IMR-90 (cell line): ENCODE data around the gene C16orf86. TPM values are rescaled to one million over a fixed set of nuclear protein-coding genes. Genes with fewer than 3 reads are reported as not detected.

Source experiments
- ATAC-seq: fragments of 200-7000 bp; cut with Tn5 transposase; 2 replicates; pipeline ENCODE4 v1.9.1; 2020; ENCODE audit warnings: low read depth, mild to moderate bottlenecking, moderate library complexity
- BruUV-seq: library from RNA; stranded (reverse); fragments of 400-500 nt; replicated peaks from 2 replicates; lab custom pipeline; 2021; lab: Mats Ljungman, UMichigan
- CTCF ChIA-PET: fragments of 300-600 bp; formaldehyde crosslinking; extraction: SDS; loops from one replicate; lab custom pipeline; 2021; ENCODE audit warnings: antibody characterized with exemption; lab: Yijun Ruan, JAX
- POLR2A ChIA-PET: fragments of 300-600 bp; sonication (Branson Sonifier 250); formaldehyde crosslinking; loops from one replicate; lab custom pipeline; 2022; ENCODE audit warnings: antibody characterized with exemption; ENCODE audit not compliant: unreplicated experiment; lab: Charles Lee
- DNase-seq: peaks from one replicate; pipeline ENCODE4 v3.0.0; 2013
- H2AFZ ChIP-seq: replicated peaks from 2 replicates; pipeline ENCODE3; 2013; ENCODE audit warnings: low read length, mild to moderate bottlenecking; ENCODE audit not compliant: poor library complexity
- H2AK5ac ChIP-seq: 2 replicates; pipeline ENCODE4 v1.6.1; 2013; ENCODE audit warnings: low read depth, low read length, inconsistent platforms
- H2AK9ac ChIP-seq: replicated peaks from 2 replicates; pipeline ENCODE3; 2013; ENCODE audit warnings: mild to moderate bottlenecking, low read depth, low read length, moderate library complexity; ENCODE audit not compliant: poor library complexity
- H2BK120ac ChIP-seq: 2 replicates; pipeline ENCODE4 v1.6.1; 2013; ENCODE audit warnings: low read depth, low read length, inconsistent platforms
- H2BK15ac ChIP-seq: 3 replicates; pipeline ENCODE4 v1.6.1; 2013; ENCODE audit warnings: low read depth, low read length, inconsistent platforms
- H2BK20ac ChIP-seq: 2 replicates; pipeline ENCODE4 v1.6.1; 2013; ENCODE audit warnings: low read depth, mild to moderate bottlenecking, inconsistent platforms, low read length, moderate library complexity
- H2BK5ac ChIP-seq: 2 replicates; pipeline ENCODE4 v1.6.1; 2013; ENCODE audit warnings: mild to moderate bottlenecking, low read depth, low read length, inconsistent platforms; ENCODE audit not compliant: poor library complexity, severe bottlenecking
- H3K14ac ChIP-seq: replicated peaks from 2 replicates; pipeline ENCODE4 v1.6.1; 2013; ENCODE audit warnings: low read depth, low read length, inconsistent platforms
- H3K18ac ChIP-seq: 2 replicates; pipeline ENCODE4 v1.6.1; 2013; ENCODE audit warnings: low read depth, low read length, control low read depth
- H3K23ac ChIP-seq: 2 replicates; pipeline ENCODE4 v1.6.1; 2013; ENCODE audit warnings: low read depth, low read length, inconsistent platforms
- H3K27ac ChIP-seq: 2 replicates; pipeline ENCODE4 v1.5.1; 2013; ENCODE audit warnings: mild to moderate bottlenecking, control low read depth, low read length; ENCODE audit not compliant: insufficient read depth
- H3K27me3 ChIP-seq: 2 replicates; pipeline ENCODE4 v1.6.1; 2013; ENCODE audit warnings: low read length; ENCODE audit not compliant: control insufficient read depth, insufficient read depth
- H3K36me3 ChIP-seq: 2 replicates; pipeline ENCODE4 v1.6.1; 2013; ENCODE audit warnings: low read length, mixed read lengths; ENCODE audit not compliant: control insufficient read depth, insufficient read depth
- H3K4ac ChIP-seq: 2 replicates; pipeline ENCODE4 v1.6.1; 2013; ENCODE audit warnings: low read depth, low read length, inconsistent platforms
- H3K4me1 ChIP-seq: 2 replicates; pipeline ENCODE4 v1.6.1; 2013; ENCODE audit warnings: low read length, mixed read lengths; ENCODE audit not compliant: control insufficient read depth, insufficient read depth
- H3K4me2 ChIP-seq: 2 replicates; pipeline ENCODE4 v1.6.1; 2013; ENCODE audit warnings: low read depth, mild to moderate bottlenecking, control low read depth, low read length, moderate library complexity
- H3K4me3 ChIP-seq: 2 replicates; pipeline ENCODE4 v1.5.1; 2013; ENCODE audit warnings: low read depth, mild to moderate bottlenecking, control low read depth, low read length, moderate library complexity; ENCODE audit not compliant: insufficient read depth
- H3K56ac ChIP-seq: 2 replicates; pipeline ENCODE4 v1.6.1; 2013; ENCODE audit warnings: low read length, inconsistent platforms; ENCODE audit not compliant: insufficient read depth; ENCODE audit errors: extremely low read depth
- H3K79me1 ChIP-seq, 2 experiments: 2 replicates each; pipeline ENCODE4 v1.6.1; 2013; ENCODE audit warnings: low read length in 2 of 2, inconsistent platforms in 1 of 2, low read depth in 1 of 2
- H3K9ac ChIP-seq: 2 replicates; pipeline ENCODE4 v1.6.1; 2013; ENCODE audit warnings: low read depth, low read length, control low read depth
- H3K9me1 ChIP-seq: 2 replicates; pipeline ENCODE4 v1.6.1; 2013; ENCODE audit warnings: low read length, inconsistent platforms; ENCODE audit not compliant: insufficient read depth
- H3K9me3 ChIP-seq: 2 replicates; pipeline ENCODE4 v1.6.1; 2013; ENCODE audit warnings: low read length; ENCODE audit not compliant: control insufficient read depth, insufficient read depth
- H4K20me1 ChIP-seq: 2 replicates; pipeline ENCODE4 v1.6.1; 2013; ENCODE audit warnings: low read length, inconsistent platforms; ENCODE audit not compliant: insufficient read depth
- H4K5ac ChIP-seq: 2 replicates; pipeline ENCODE4 v1.6.1; 2013; ENCODE audit warnings: mild to moderate bottlenecking, low read depth, low read length, control low read depth
- H4K8ac ChIP-seq, 2 experiments: 2 replicates each; pipeline ENCODE4 v1.6.1; 2013; ENCODE audit warnings: low read depth in 2 of 2, low read length in 2 of 2, control low read depth in 1 of 2, inconsistent platforms in 1 of 2
- H4K91ac ChIP-seq: 2 replicates; pipeline ENCODE4 v1.6.1; 2013; ENCODE audit warnings: low read depth, low read length, inconsistent platforms; ENCODE audit not compliant: insufficient read depth
- BHLHE40 ChIP-seq: fragments of 150-350 bp; IDR thresholded peaks from 2 replicates; pipeline ENCODE4 v1.6.1; 2016; ENCODE audit warnings: mild to moderate bottlenecking, low read depth, low read length
- NFE2L2 ChIP-seq: fragments of 150-350 bp; IDR thresholded peaks from 2 replicates; pipeline ENCODE4 v1.6.1; 2016; ENCODE audit warnings: low read depth, mild to moderate bottlenecking, low read length
- SMC3 ChIP-seq: fragments of 150-350 bp; IDR thresholded peaks from 2 replicates; pipeline ENCODE4 v1.6.1; 2016; ENCODE audit warnings: low read depth, mild to moderate bottlenecking, antibody characterized with exemption, low read length, moderate library complexity
- WGBS, 2 experiments: methylation state at CpG; one replicate each; pipeline versions ENCODE4 v1.1.5 to v1.1.7; 2013; ENCODE audit warnings: missing lambda C conversion rate in 2 of 2; ENCODE audit not compliant: insufficient read length in 1 of 2; ENCODE audit errors: extremely low coverage in 2 of 2; 5-methylcytosine and 5-hydroxymethylcytosine counted together
- dilution Hi-C: fragments of 300-500 bp; cut with HindIII; formaldehyde crosslinking; loops from one replicate; pipeline ENCODE4 v1.14.3; 2018; ENCODE audit warnings: low sequenced_read_pairs; ENCODE audit not compliant: unreplicated experiment
- in situ Hi-C: fragments of 300-500 bp; cut with MboI; formaldehyde crosslinking; loops from 3 replicates; pipeline ENCODE4 v1.14.3; 2019; ENCODE audit warnings: low sequenced_read_pairs, inconsistent platforms, mixed read lengths
- intact Hi-C: fragments of 100-400 bp; cut with micrococcal nuclease; formaldehyde crosslinking; loops from 2 replicates; pipeline ENCODE4 v1.10.0; 2022
- polyA plus RNA-seq, 3 experiments: library from polyadenylated mRNA; depleted of rRNA; stranded (reverse); fragments of >200 nt; gene quantifications; 2 replicates each; pipeline ENCODE4 v1.2.3, GENCODE V29; 2012; ENCODE audit warnings: low replicate concordance in 1 of 3
- total RNA-seq: library from RNA; depleted of rRNA; stranded (reverse); fragments of >200 nt; gene quantifications from 2 replicates; pipeline ENCODE4 v1.2.3, GENCODE V29; 2012
- TF ChIP-seq, protein P1 (sequence below): fragments of 150-350 bp; IDR thresholded peaks from 2 replicates; pipeline ENCODE4 v1.6.1; 2017; ENCODE audit warnings: mild to moderate bottlenecking, antibody characterized with exemption, low read length, low read depth

The C16orf86 gene
- total and polyA plus RNA-seq, 2 of the 4 experiments (the other 2 are of a cell fraction), result 0.54 to 0.70 TPM

DNA sequence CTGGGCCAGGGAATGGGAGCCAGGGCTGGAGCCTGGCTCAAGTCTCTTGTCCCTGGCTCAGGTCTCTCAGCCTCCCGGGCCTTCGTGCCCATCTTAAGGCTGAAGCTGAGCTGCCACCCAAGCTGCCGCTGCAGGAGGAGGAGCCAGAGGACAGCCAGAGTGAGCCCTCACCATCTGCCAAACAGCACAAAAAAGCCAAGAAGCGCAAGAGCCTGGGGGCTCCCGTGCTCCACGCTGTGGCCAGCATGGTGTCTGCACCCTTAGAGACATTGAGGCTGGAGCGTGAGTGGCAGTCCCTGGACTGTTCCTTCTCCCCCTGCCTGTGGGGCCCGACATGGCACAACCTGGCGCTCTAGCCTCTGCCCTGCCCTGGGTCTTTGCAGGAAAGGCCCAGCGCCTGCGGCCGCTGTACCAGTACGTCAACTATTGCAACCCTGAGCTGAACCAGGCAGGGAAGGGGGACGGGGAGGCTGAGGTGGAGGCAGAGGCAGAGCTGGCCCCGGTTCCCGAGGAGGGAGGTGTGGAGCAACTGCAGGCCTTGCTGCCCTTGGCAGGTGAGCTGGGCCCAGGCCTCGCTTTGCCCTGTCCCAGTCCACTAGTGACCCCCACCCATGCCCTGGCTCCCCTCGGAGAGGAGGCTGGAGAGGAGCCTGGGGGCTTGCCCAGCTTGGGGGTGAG, 1.3 kb downstream of the C16orf86 start (continued):
- TF ChIP-seq, protein P1, sequence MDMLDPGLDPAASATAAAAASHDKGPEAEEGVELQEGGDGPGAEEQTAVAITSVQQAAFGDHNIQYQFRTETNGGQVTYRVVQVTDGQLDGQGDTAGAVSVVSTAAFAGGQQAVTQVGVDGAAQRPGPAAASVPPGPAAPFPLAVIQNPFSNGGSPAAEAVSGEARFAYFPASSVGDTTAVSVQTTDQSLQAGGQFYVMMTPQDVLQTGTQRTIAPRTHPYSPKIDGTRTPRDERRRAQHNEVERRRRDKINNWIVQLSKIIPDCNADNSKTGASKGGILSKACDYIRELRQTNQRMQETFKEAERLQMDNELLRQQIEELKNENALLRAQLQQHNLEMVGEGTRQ, result no peak

DNA sequence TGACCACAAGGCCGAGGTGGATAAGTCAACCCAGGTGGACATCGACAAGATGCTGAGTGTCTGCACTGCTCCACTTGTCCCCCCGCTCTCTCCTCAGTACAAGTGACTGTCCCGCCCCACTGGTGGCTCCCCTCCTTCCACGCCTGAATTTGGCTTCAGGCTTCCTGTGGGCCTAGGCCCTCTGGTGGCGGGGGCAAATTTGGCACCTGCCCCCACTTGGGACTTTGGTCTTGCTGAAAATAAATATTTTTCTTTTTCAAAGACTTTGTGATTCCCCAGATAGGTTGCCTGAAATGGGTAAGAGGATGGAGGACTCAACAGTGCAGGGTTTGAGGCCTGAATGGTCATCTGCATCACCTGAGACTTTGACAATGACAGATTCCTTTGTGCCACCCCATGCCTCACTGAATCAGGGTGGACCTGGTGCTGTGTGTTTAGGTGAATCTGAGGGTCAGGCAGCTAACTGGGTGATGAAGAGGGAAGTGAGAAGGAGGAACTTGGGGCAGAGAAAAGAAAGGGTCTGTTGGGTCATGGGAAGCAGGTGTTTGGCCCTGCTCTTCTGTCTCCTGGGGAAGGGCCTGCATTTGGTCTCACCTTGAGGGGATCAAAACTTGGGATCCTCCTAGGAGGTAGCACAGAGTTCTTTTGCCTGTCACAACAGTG, 2.0 kb downstream of the C16orf86 start:
- Histone ChIP-seq H2BK5ac (no peak overlapping the region), H2BK15ac (no peak overlapping the region), H2BK20ac (no peak overlapping the region), H3K18ac (no peak overlapping the region), H2AFZ (no peak overlapping the region), H3K79me1 (peaks cover 4 to 17% of the 10 kb centered on the region in 2 experiments; a peak in 3 of 4 replicates), H4K5ac (no peak overlapping the region), H2AK5ac (no peak overlapping the region), H3K23ac (no peak overlapping the region), H2AK9ac (peak overlapping the region; percentile 66), H3K4me2 (no peak overlapping the region), H3K9me3 (no peaks in the 10 kb centered on the region), H3K9me1 (no peaks in the 10 kb centered on the region), H3K36me3 (no peaks in the 10 kb centered on the region), H3K14ac (no peak overlapping the region), H4K20me1 (0 out of 2 replicates have a peak, but pooled peaks cover 6% of the 10 kb centered on the region), H3K27me3 (no peaks in the 10 kb centered on the region), H3K4ac (no peak overlapping the region), H4K8ac (no peak overlapping the region), H3K56ac (no peak overlapping the region), H3K4me3 (no peak overlapping the region), H3K27ac (no peak overlapping the region), H3K9ac (no peak overlapping the region), H4K91ac (no peak overlapping the region), H2BK120ac (no peak overlapping the region), H3K4me1 (peaks cover 12% of the 10 kb centered on the region)
- CTCF ChIA-PET, result interaction anchor here (0.8 to 1.9 kb wide), 6 partner anchors 12 to 205 kb away, joined by 3 to 20 read pairs (median 4); partner anchors contain the start of genes CTCF and EDC4
- TF ChIP-seq SMC3, result peak; percentile 11; the same call in 1 of the 2 replicates
- TF ChIP-seq BHLHE40, result no peak
- TF ChIP-seq, protein P1, result no peak
- no peak for TF ChIP-seq NFE2L2
- in situ Hi-C loops, result loop anchor here (10.0 kb wide), 1 partner anchor 144 kb away; the partner anchor contains the start of gene RIPOR1
- dilution Hi-C loops, result no loop called here
- WGBS, 2 experiments, result 100% methylated on average over 2 of the region's 6 CpGs; no CpG with 5 or more reads in 1 of the 2 experiments
- intact Hi-C loops, result loop anchor here (1.0 kb wide), 2 partner anchors 106 to 147 kb away; partner anchors contain the start of gene CTCF
- BruUV-seq, result no TSS peak
- ATAC-seq (no peak), DNase-seq (no peak)
- POLR2A ChIA-PET, result no interaction called here
